HG03045 (cell line): ENCODE data around the gene HECW1.
"Not testable (repeated sequence)": the region's sequence is repeated elsewhere in the genome, so short reads cannot be mapped to it uniquely, and the experiment has no call there.

Source experiments
- ATAC-seq: cut with Tn5 transposase; IDR thresholded peaks from one replicate; pipeline ENCODE4 v1.9.1; 2021; ENCODE audit warnings: mild to moderate bottlenecking, moderate library complexity; ENCODE audit not compliant: unreplicated experiment

The HECW1 gene

DNA sequence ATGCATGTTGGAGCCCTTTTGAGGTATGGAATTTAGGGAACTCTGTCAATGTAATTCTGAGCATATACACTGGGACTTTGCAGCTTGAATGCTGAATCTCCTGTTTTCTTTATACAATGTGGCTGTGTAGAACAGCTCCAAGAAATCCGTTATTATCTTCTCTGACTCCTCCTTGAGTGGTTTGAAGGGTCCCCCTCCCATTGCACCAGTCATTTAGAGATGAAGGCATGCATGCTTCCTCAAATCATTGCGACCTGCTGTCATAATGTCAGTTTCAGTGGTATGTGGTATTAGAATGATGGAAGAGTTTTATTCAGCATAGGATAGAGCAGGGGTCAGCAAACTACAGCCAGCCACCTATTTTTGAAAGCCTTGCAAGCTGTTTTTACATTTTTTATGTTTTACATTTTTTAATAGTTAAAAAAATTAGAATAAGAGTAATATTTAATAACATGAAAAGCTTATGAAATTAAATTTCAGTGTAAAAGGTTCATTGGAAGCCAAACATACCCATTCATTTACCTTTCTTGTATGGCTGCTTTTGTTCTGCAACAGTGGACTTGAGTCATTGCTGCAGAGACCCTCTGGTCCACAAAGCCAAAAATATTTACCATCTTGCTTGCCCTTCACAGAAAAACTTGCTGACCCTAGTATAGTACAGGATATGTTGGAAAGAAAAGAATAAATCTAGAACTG, 478.6 kb downstream of the HECW1 start:
- peak; percentile 69 for ATAC-seq

- ATAC-seq = no peak
Observed at GRCh38 chr7:43591558-43592180, 479.2 kb downstream of the HECW1 start.

GRCh38 chr7:43592326-43592725, 479.9 kb downstream of the HECW1 start:
- no peak for ATAC-seq

DNA sequence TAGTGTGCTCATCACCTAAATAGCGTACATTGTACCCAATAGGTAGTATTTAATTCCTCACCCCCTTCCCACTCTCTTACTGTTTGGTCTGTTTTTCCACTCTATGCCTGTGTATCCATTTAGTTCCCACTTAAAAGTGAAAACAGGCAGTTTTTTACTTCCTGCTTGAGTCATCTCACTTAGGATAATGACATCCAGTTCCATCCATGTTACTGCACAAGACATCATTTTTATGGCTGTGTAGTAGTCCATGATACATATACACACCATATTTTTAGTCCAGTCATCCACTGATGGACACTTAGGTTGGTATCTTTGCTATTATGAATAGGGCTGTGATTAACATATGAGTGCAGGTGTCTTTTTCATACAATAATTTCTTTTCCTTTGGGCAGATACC, 480.6 kb downstream of the HECW1 start:
- ATAC-seq = no peak

DNA sequence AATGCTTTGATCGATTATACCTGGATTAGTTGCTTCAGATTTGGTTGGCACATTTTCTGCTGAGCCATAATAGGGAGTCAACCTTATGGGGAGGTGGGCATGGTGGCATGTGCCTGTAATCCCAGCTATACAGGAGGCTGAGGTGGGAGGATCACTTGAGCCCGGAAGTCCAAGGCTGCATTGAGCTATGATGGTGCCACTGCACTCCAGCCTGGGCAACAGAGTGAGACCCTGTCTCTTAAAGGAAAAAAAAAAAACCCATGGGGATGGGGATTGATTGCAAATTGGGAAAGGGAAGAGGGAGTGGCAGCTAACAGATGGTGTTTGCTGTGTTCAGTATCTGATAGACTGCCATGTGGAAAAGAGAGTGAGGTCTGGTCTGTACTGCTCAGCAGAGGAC, 481.6 kb downstream of the HECW1 start:
- no peak for ATAC-seq

DNA sequence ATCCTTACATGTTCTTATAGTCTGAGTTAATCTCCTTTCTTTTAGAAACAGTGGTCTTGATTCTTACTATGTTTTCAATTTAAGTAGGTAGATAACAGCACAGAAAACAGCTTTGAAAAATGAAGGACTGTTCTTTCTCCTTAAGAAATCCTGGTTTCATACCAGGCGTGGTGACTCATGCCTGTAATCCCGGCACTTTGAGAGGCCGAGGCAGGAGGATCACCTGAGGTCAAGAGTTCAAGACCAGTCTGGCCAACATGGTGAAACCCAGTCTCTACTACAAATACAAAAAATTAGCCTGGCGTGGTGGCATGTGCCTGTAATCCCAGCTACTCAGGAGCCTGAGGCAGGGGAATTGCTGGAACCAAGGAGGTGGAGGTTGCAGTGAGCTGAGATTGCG, 484.0 kb downstream of the HECW1 start:
- ATAC-seq = not testable (repeated sequence)

GRCh38 chr7:43600056-43600455, 487.6 kb downstream of the HECW1 start:
- ATAC-seq = no peak

- no peak for ATAC-seq
Observed at GRCh38 chr7:43602256-43602655, 489.8 kb downstream of the HECW1 start.

DNA sequence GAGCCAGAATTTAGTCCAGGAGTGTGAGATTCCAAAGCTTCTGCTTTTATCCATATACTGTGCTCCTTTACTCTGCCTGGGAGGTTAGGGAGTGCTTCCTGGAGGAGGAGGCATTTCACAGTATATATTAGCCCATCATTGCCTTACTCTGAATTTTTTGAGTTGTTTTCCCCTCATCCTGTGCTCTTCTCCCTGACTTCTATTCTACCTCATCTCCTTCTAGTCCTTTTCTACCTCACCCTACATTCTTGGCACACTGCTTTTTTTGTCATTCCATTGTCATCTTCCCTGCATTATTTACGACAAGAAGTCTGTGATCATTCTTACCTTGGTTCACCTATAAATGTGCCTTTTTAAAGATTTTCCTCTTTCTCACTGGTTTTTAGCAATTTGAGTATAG, 491.8 kb downstream of the HECW1 start:
- no peak for ATAC-seq

DNA sequence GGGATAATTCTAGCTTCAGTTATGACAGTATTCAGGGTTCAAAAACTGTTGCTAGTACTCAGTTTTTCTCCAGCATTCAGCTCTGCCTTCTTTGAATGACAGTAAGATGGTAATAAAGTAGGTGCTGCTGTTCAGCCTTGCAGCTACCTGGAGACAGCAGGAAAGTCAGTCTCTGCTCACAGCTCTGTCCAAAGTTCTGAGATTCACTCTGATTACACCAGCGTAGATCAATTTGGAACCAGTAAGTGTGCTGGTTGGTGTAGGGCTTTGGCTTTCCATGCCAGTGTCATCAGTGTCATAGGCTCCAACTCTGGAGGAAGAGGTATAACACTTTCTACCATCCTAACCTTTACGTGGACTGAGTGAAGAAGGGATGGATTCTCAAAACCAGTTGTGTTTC, 496.6 kb downstream of the HECW1 start:
- ATAC-seq = no peak

- ATAC-seq = no peak
Observed at GRCh38 chr7:43612128-43612527, 499.7 kb downstream of the HECW1 start.

DNA sequence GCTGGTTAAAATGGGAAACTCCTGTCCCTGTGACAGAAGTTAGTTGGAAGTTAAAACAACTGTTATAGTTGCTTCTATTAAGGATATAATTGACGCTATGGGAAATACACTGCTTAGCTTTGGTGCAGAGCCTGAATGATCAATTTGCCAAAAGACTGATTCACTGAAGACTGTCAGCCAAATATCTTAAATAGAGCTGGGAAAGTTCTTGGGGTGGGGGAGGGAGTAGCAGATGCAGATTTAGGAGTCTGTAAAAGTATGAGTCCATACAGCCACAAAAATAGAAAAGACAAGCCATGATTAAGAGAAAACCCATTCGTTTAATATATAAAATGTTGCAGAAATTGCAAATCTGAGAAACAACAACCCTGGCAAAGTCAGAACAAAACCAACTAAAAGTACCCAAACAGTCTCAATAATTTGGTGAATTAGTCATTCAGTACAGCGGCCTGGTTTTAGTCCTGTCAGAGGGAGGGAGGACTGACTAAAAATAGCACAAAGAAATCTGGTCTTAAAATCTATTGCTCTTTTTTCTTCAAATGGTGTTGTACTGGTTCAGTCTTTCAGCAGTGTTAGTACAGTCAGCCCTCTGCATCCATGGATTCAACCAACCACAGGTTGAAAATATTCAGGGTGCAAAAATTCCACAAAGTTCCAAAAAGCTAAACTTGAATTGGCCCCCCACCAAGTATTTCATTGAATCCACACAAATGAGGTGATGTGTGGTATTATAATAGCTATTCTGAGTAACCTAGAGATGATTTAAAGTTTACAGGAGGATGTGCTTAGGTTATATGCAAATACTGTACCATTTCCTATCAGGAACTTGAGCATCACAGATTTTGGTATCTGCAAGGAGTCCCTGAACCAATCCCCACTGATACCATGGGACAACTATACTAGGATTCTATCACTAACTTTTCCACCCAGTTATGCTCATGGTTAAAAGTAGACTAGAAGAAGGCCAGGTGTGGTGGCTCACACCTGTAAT, 500.4 kb downstream of the HECW1 start:
- ATAC-seq = no peak
